Stimulated activated CD4-positive, alpha-beta T cell treated with anti-CD3 and anti-CD28 coated beads, Interleukin-1b, Interleukin-23, amount 100 ng/mL, for 1 hour (primary cell): Measurements from ENCODE around the gene PTGR3.

Experiments
- DNase-seq, 2 donors: peaks; one replicate each; pipeline ENCODE4 v3.0.0-alpha.2; 2020; ENCODE audit warnings: low read depth in 2 of 2

The PTGR3 gene

GRCh38 chr18:75169411-75169810 is 39.5 kb downstream of the PTGR3 start:
- no peak for DNase-seq

- DNase-seq: no peak
These were observed 40.3 kb downstream of the PTGR3 start for GRCh38 chr18:75168619-75169018.

- DNase-seq: no peak
These were observed 41.0 kb downstream of the PTGR3 start for GRCh38 chr18:75167759-75168618.

- DNase-seq: no peak
These were observed 41.8 kb downstream of the PTGR3 start for GRCh38 chr18:75167137-75167536.

GRCh38 chr18:75165926-75166325 is 43.0 kb downstream of the PTGR3 start:
- DNase-seq: no peak

- DNase-seq: no peak
These were observed 44.5 kb downstream of the PTGR3 start for GRCh38 chr18:75164479-75164878.

- no peak for DNase-seq
These were observed 45.2 kb downstream of the PTGR3 start for GRCh38 chr18:75163736-75164135.

- no peak for DNase-seq
These were observed 46.0 kb downstream of the PTGR3 start for GRCh38 chr18:75162978-75163377.

GRCh38 chr18:75162467-75162866 is 46.5 kb downstream of the PTGR3 start:
- no peak for DNase-seq

- no peak for DNase-seq
These were observed 47.5 kb downstream of the PTGR3 start for GRCh38 chr18:75161256-75162028.

GRCh38 chr18:75160364-75160763 is 48.6 kb downstream of the PTGR3 start:
- no peak for DNase-seq

GRCh38 chr18:75159646-75160356 is 49.1 kb downstream of the PTGR3 start:
- DNase-seq: no peak

- no peak for DNase-seq
These were observed 49.8 kb downstream of the PTGR3 start for GRCh38 chr18:75159238-75159518.
